ELR (cell line): ENCODE results near the gene C22orf23.
A peak's percentile ranks its signal among the peaks of the same experiment; 100 is the strongest.

Experiments used
- DNase-seq: peaks from one replicate; pipeline ENCODE4 v3.0.0-alpha.2; 2015; ENCODE audit warnings: low read depth

C22orf23 gene

GRCh38 chr22:37898441-37899181 lies 54.8 kb downstream of the C22orf23 start:
- DNase-seq, result no peak

GRCh38 chr22:37897807-37898206 lies 55.6 kb downstream of the C22orf23 start:
- no peak for DNase-seq

- DNase-seq, result no peak
Measured at GRCh38 chr22:37896939-37897338, 56.5 kb downstream of the C22orf23 start.

- DNase-seq, result peak; percentile 28
Measured at GRCh38 chr22:37896181-37896592, 57.2 kb downstream of the C22orf23 start.

GRCh38 chr22:37894939-37895670 lies 58.3 kb downstream of the C22orf23 start:
- DNase-seq, result no peak

- DNase-seq, result no peak
Measured at GRCh38 chr22:37893583-37893983, 59.8 kb downstream of the C22orf23 start.
